GM18526 (cell line): Measurements from ENCODE around the gene GAS6.

Experiments used
- POLR2A ChIP-seq: IDR thresholded peaks from 3 replicates; pipeline ENCODE4 v1.6.1; 2011; ENCODE audit not compliant: insufficient read length; ENCODE audit errors: extremely low read depth

The GAS6 gene

GRCh38 chr13:113792236-113792770 is 71.6 kb downstream of the GAS6 start:
- no peak for TF ChIP-seq POLR2A

GRCh38 chr13:113791761-113792160 is 72.1 kb downstream of the GAS6 start:
- TF ChIP-seq POLR2A: no peak

- no peak for TF ChIP-seq POLR2A
These were observed 72.7 kb downstream of the GAS6 start for GRCh38 chr13:113791226-113791625.

- no peak for TF ChIP-seq POLR2A
These were observed 74.7 kb downstream of the GAS6 start for GRCh38 chr13:113789167-113789566.

GRCh38 chr13:113788413-113789135 is 75.3 kb downstream of the GAS6 start:
- no peak for TF ChIP-seq POLR2A

- no peak for TF ChIP-seq POLR2A
These were observed 76.2 kb downstream of the GAS6 start for GRCh38 chr13:113787694-113788093.

- no peak for TF ChIP-seq POLR2A
These were observed 77.5 kb downstream of the GAS6 start for GRCh38 chr13:113786262-113786841.

GRCh38 chr13:113785051-113786010 is 78.5 kb downstream of the GAS6 start:
- TF ChIP-seq POLR2A: no peak

GRCh38 chr13:113784645-113785024 is 79.2 kb downstream of the GAS6 start:
- TF ChIP-seq POLR2A: no peak

GRCh38 chr13:113783966-113784644 is 79.8 kb downstream of the GAS6 start:
- TF ChIP-seq POLR2A: no peak

GRCh38 chr13:113783200-113783881 is 80.5 kb downstream of the GAS6 start:
- TF ChIP-seq POLR2A: no peak

GRCh38 chr13:113782472-113782871 is 81.4 kb downstream of the GAS6 start:
- TF ChIP-seq POLR2A: no peak

- no peak for TF ChIP-seq POLR2A
These were observed 82.3 kb downstream of the GAS6 start for GRCh38 chr13:113781571-113781970.
